Heart left ventricle (tissue), 16 donors: Measurements from ENCODE around the gene DAZAP1. TPM values are rescaled to one million over a fixed set of nuclear protein-coding genes. Genes with fewer than 3 reads are reported as not detected.

ENCODE experiments used
- ATAC-seq, 4 donors: fragments of 200-7000 bp; cut with Tn5 transposase; one replicate each; pipeline ENCODE4 v1.9.1; 2020 to 2022; ENCODE audit warnings: moderate library complexity in 4 of 4, mild to moderate bottlenecking in 3 of 4, moderate number of reproducible peaks in 1 of 4
- DNase-seq, 5 donors: peaks; one replicate each; pipeline ENCODE4 v3.0.0-alpha.2; 2020
- H3K27ac ChIP-seq, 12 donors: fragments of 200-600 bp; sonication (generic) in 4 of 12; one replicate each; pipeline versions ENCODE4 v1.5.0 to v1.8.0; 2016 to 2022; ENCODE audit warnings: mild to moderate bottlenecking in 2 of 12
- H3K27me3 ChIP-seq, 9 donors: fragments of 200-600 bp; sonication (generic) in 2 of 9; one replicate each; pipeline versions ENCODE4 v1.5.1 to v1.8.0; 2016 to 2022; ENCODE audit warnings: mild to moderate bottlenecking in 3 of 9
- H3K36me3 ChIP-seq, 9 donors: fragments of 200-600 bp; sonication (generic) in 2 of 9; one replicate each; pipeline versions ENCODE4 v1.5.0 to v1.8.0; 2018 to 2022; ENCODE audit warnings: mild to moderate bottlenecking in 2 of 9
- H3K4me1 ChIP-seq, 12 donors: fragments of 200-600 bp; sonication (generic) in 4 of 12; one replicate each; pipeline versions ENCODE4 v1.5.0 to v1.8.0; 2016 to 2022; ENCODE audit warnings: mild to moderate bottlenecking in 3 of 12
- H3K4me3 ChIP-seq, 12 donors: fragments of 200-600 bp; sonication (generic) in 4 of 12; one replicate each; pipeline versions ENCODE4 v1.5.0 to v1.8.0; 2017 to 2022; ENCODE audit warnings: mild to moderate bottlenecking in 9 of 12, moderate library complexity in 4 of 12
- H3K9me3 ChIP-seq, 12 donors: fragments of 200-600 bp; sonication (generic) in 4 of 12; one replicate each; pipeline versions ENCODE4 v1.5.0 to v1.8.0; 2016 to 2022; ENCODE audit warnings: mild to moderate bottlenecking in 1 of 12
- POLR2A ChIP-seq, 2 donors: fragments of 450-650 bp; IDR thresholded peaks; one replicate each; pipeline ENCODE4 v1.6.1; 2017; ENCODE audit warnings: antibody characterized with exemption in 2 of 2, mild to moderate bottlenecking in 2 of 2, moderate library complexity in 2 of 2
- WGBS, 4 donors: extraction: QIAGEN DNeasy Blood & Tissue Kit in 2 of 4; methylation state at CpG; one replicate each; pipeline versions ENCODE4 v1.1.5 to v1.1.7; 2013 to 2018; 5-methylcytosine and 5-hydroxymethylcytosine counted together
- intact Hi-C, 10 donors: fragments of 100-400 bp; cut with DNase I; formaldehyde crosslinking; loops; one replicate each; pipeline versions ENCODE4 v1.11.1 to v1.14.2; 2022
- polyA plus RNA-seq, 2 donors: library from polyadenylated mRNA; stranded (reverse); fragments of 200-250 nt; gene quantifications; one replicate each; pipeline ENCODE4 v1.2.3, GENCODE V29; 2013
- total RNA-seq, 9 donors: library from RNA; depleted of rRNA in 2 of 9; stranded (reverse); fragments of >200 nt in 2 of 9; fragmentation: NEBNext Ultra II Directional in 3 of 9; extraction: Animal tissue kit (Norgen Biotek cat#: 25700) in 3 of 9; gene quantifications; one replicate each; pipeline versions ENCODE4 v1.1.0 to v1.2.4, GENCODE V29; 2016 to 2023
- TF ChIP-seq, protein P1 (sequence below), 12 donors: fragments of 200-600 bp; sonication (generic) in 4 of 12; IDR thresholded peaks; one replicate each; pipeline versions ENCODE4 v1.5.0 to v1.8.0; 2018 to 2022; ENCODE audit warnings: antibody characterized with exemption in 12 of 12, mild to moderate bottlenecking in 5 of 12
- donor health status: ischemic (EF 13 %, LVEDD 7.1; RV severe dilation, severe dysfunction).
- donor health status: healthy with polysubstance abuse.
- donor health status: DM: no; HTN: yes; CAD: no.
- donor health status: DM: no; HTN: no; CAD: no.
- donor health status: ischemic (EF 25% LVEDD 6.9; RV normal size, moderate dysfunction).
- donor health status: ischemic (EF 25% LVEDD 5.7; RV mildly dilated, moderate dysfunction).
- donor health status: healthy.
- donor health status: DM: yes; HTN: yes; CAD: no.
- donor health status: ischemic (EF 35%, LVEDD 5.7; RV mildly dilated, moderate dysfunction).
- donor health status: nonischemic (EF 11% LVEDD 7.7; RV severe dilation, severe dysfunction).
- donor health status: DM: yes; HTN: yes; CAD: no.
- donor health status: PGD.
- donor health status: ischemic (EF 29% LVEDD 5.4; RV normal size, mild dysfunction).
- donor health status: nonischemic (EF 23%, LVEDD 6.1; RV moderate dilation, normal function).

DAZAP1 gene
- total and polyA plus RNA-seq, 11 donors = 36.8 to 128 (median 78.5) TPM

DNA sequence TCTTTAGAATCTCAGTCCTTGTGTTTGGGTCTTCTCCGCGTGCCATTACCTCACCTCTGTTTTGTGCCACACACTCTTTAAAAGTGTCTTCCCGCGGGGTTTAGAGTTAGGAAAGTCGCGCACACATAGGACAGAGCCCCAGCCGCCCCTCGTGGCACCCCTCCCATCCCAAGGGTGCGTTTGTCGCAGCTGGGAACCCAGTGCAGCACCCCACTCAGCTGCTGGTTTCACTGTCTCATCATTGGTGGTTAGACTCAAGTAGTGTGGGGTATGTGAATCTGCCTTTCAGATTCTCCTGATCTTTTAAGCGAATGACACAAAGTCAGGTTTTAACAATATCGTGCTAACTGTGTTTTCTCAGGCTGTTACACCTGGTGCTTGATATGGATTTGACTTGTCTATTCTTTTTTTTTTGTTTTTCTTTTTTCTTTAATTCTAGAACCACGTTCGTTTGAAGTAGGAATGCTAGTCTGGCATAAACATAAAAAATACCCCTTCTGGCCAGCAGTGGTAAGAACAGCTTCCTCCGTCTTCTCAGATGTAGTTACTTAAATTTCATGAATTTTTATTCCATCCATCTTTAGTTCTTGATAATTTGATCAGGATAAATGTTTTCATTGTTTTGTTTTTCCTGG, 43.2 kb upstream of the DAZAP1 start:
- TF ChIP-seq POLR2A (IDR thresholded peaks at IDR 0.05) = no peak
- TF ChIP-seq, protein P1, sequence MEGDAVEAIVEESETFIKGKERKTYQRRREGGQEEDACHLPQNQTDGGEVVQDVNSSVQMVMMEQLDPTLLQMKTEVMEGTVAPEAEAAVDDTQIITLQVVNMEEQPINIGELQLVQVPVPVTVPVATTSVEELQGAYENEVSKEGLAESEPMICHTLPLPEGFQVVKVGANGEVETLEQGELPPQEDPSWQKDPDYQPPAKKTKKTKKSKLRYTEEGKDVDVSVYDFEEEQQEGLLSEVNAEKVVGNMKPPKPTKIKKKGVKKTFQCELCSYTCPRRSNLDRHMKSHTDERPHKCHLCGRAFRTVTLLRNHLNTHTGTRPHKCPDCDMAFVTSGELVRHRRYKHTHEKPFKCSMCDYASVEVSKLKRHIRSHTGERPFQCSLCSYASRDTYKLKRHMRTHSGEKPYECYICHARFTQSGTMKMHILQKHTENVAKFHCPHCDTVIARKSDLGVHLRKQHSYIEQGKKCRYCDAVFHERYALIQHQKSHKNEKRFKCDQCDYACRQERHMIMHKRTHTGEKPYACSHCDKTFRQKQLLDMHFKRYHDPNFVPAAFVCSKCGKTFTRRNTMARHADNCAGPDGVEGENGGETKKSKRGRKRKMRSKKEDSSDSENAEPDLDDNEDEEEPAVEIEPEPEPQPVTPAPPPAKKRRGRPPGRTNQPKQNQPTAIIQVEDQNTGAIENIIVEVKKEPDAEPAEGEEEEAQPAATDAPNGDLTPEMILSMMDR (IDR thresholded peaks at IDR 0.05) = peak in 3 of 12 donors; percentile 9 to 22 (median 16)
- 84 to 89% (median 89%) methylated on average over 15 of the region's 15 CpGs for WGBS, 4 donors
- DNase-seq = no peak
- no peak overlapping the region for H3K4me3 ChIP-seq
- intact Hi-C loops = no loop called here
- H3K9me3 ChIP-seq = no peaks in the 10 kb centered on the region
- H3K4me1 ChIP-seq = peaks cover 0 to 46% (median 17%) of the 10 kb centered on the region in 12 donors
- H3K27me3 ChIP-seq = no peaks in the 10 kb centered on the region
- peak overlapping the region in 1 of 12 donors; percentile 3 for H3K27ac ChIP-seq
- peaks cover 0 to 93% (median 75%) of the 10 kb centered on the region in 9 donors for H3K36me3 ChIP-seq
- ATAC-seq = no peak

DNA sequence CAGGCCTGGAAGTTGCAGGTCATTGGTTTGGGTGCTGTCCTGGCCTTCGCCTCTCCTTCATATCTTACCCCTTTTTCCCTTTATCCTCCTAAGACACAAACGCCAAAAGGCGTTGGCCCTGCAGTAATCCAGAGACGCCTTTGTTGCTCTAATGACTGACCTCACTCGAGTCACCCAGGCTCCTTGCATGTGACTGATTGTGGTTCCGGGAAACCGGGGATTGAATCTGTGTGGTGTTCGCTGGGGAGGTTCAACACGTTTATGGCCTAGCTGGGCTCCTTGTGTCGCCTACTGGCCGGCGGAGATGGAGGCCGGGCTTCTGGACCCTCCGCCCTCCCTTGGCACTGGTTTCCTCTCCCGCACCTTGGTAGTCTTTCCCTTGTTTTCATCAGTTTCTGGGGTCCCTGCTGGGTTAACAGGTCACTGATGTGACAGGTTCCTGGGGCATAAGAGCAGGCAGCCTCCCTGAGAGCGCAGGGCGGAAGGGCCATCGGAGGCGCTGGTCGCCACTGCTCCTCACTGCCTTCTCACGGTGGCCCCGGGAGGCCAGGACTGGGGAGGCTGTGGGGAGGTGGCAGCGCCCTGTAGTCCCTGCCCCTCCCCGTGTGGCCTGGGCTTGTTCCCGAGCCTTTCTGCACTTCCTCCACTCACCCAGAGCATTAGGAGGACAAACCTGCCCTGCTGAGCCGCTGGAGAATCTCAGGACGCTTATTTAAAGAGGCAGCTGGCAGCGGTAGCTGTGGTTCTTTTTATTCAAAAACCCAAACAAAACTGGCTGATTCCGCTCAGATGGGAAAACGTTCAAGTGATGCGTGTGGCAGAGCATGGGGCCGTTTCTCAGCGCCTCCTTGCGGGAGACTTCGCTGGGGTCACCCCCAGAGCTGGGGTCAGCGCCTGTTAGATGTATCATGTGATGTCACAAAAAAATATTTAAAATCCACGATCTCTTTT, 41.8 kb upstream of the DAZAP1 start:
- ATAC-seq = no peak
- Histone ChIP-seq H3K9me3 (no peaks in the 10 kb centered on the region), H3K4me1 (peaks cover 0 to 43% (median 14%) of the 10 kb centered on the region in 12 donors), H3K36me3 (peaks cover 0 to 93% (median 76%) of the 10 kb centered on the region in 9 donors), H3K27ac (no peak overlapping the region), H3K27me3 (no peaks in the 10 kb centered on the region), H3K4me3 (no peak overlapping the region)
- intact Hi-C loops = no loop called here
- DNase-seq = no peak
- 89 to 93% (median 92%) methylated on average over 36 to 37 of the region's 37 CpGs for WGBS, 4 donors
- TF ChIP-seq, protein P1 (IDR thresholded peaks at IDR 0.05) = no peak
- no peak for TF ChIP-seq POLR2A (IDR thresholded peaks at IDR 0.05)

DNA sequence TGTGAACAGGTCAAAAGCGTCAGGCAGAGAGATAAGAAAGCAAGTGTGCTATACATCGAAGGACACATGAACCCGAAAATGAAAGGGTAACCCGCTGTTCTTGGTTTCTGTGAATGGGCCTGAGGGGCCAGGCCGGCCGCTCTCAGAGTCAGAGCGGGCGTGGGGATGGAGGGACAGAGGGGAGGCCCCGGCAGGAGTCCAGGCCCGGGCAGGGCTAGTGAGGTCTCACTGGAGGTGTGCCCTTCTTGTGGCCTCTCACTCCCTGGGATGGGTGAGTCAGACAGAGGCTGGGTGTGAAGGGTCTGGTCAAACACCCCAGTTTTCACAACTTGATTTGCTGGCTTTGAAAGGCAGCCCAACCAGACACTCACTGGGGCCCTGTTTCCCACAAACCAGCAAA, 41.1 kb upstream of the DAZAP1 start:
- Histone ChIP-seq H3K9me3 (no peaks in the 10 kb centered on the region), H3K36me3 (peaks cover 2 to 96% (median 83%) of the 10 kb centered on the region in 9 donors), H3K4me3 (no peak overlapping the region), H3K4me1 (peaks cover 0 to 36% (median 7%) of the 10 kb centered on the region in 12 donors), H3K27me3 (no peaks in the 10 kb centered on the region), H3K27ac (no peak overlapping the region)
- TF ChIP-seq, protein P1 (IDR thresholded peaks at IDR 0.05) = no peak
- TF ChIP-seq POLR2A (IDR thresholded peaks at IDR 0.05) = no peak
- intact Hi-C loops = no loop called here
- no peak for DNase-seq
- ATAC-seq = no peak
- 94 to 96% (median 95%) methylated on average over 10 of the region's 10 CpGs for WGBS, 4 donors
